Panc1 (cell line): ENCODE data around the gene CCL13. TPM values are rescaled to one million over a fixed set of nuclear protein-coding genes. Genes with fewer than 3 reads are reported as not detected.

Source experiments
- ATAC-seq: fragments of 200-7000 bp; cut with Tn5 transposase; 2 replicates; pipeline ENCODE4 v1.9.1; 2020; ENCODE audit warnings: mild to moderate bottlenecking, moderate library complexity
- BruUV-seq: library from RNA; stranded (reverse); fragments of 400-500 nt; replicated peaks from 2 replicates; lab custom pipeline; 2021; lab: Mats Ljungman, UMichigan
- CTCF ChIA-PET: fragments of 300-600 bp; sonication (Branson Sonifier 250); formaldehyde crosslinking; loops from one replicate; lab custom pipeline; 2022; ENCODE audit warnings: antibody characterized with exemption; lab: Charles Lee
- POLR2A ChIA-PET: fragments of 300-600 bp; sonication (Branson Sonifier 250); formaldehyde crosslinking; loops from one replicate; lab custom pipeline; 2022; ENCODE audit warnings: antibody characterized with exemption; lab: Charles Lee
- DNase-seq: peaks from one replicate; pipeline ENCODE4 v3.0.0-alpha.2; 2010; ENCODE audit warnings: low read depth, low spot score
- H3K27ac ChIP-seq: 2 replicates; pipeline ENCODE4 v1.5.1; 2011; ENCODE audit warnings: mild to moderate bottlenecking, low read length, inconsistent platforms
- H3K27me3 ChIP-seq: fragments of 200-500 bp; sonication (Bioruptor generic); 2 replicates; pipeline ENCODE4 v1.6.0; 2014; ENCODE audit warnings: low read length, inconsistent platforms; ENCODE audit not compliant: control insufficient read depth, insufficient read depth
- H3K36me3 ChIP-seq: fragments of 200-500 bp; sonication (Bioruptor generic); 2 replicates; pipeline ENCODE4 v1.5.1; 2014; ENCODE audit warnings: inconsistent platforms, mild to moderate bottlenecking, low read length, moderate library complexity; ENCODE audit not compliant: control insufficient read depth, insufficient read depth
- H3K4me1 ChIP-seq: 2 replicates; pipeline ENCODE4 v1.5.1; 2011; ENCODE audit warnings: inconsistent platforms, mild to moderate bottlenecking, low read length, moderate library complexity; ENCODE audit not compliant: control insufficient read depth, insufficient read depth
- H3K4me3 ChIP-seq, 2 experiments: 2 replicates each; pipeline ENCODE4 v1.5.1; 2011 to 2012; ENCODE audit warnings: low read depth in 2 of 2, low read length in 2 of 2, mild to moderate bottlenecking in 2 of 2, inconsistent platforms in 1 of 2, moderate library complexity in 1 of 2
- H3K9me3 ChIP-seq: fragments of 200-500 bp; sonication (Bioruptor generic); 2 replicates; pipeline ENCODE4 v1.5.1; 2014; ENCODE audit warnings: low read depth, mild to moderate bottlenecking, inconsistent platforms, low read length, moderate library complexity; ENCODE audit not compliant: control insufficient read depth, insufficient read depth
- CTCF ChIP-seq: fragments of 450-650 bp; IDR thresholded peaks from 2 replicates; pipeline ENCODE4 v1.5.1; 2017; ENCODE audit warnings: mild to moderate bottlenecking
- POLR2AphosphoS5 ChIP-seq: IDR thresholded peaks from 2 replicates; pipeline ENCODE4 v1.6.1; 2012; ENCODE audit warnings: mild to moderate bottlenecking, low read depth, low read length, moderate library complexity
- REST ChIP-seq, 2 experiments: IDR thresholded peaks; 2 replicates each; pipeline ENCODE4 v1.6.1; 2011 to 2012; ENCODE audit warnings: low read depth in 2 of 2, control low read depth in 1 of 2, low read length in 1 of 2, mild to moderate bottlenecking in 1 of 2, moderate library complexity in 1 of 2; ENCODE audit not compliant: insufficient read depth in 1 of 2
- SIN3A ChIP-seq: IDR thresholded peaks from 2 replicates; pipeline ENCODE4 v1.6.1; 2012; ENCODE audit warnings: low read depth, mild to moderate bottlenecking, low read length, moderate library complexity, borderline replicate concordance; ENCODE audit not compliant: insufficient read depth
- TCF7L2 ChIP-seq: IDR thresholded peaks from 2 replicates; pipeline ENCODE4 v1.6.1; 2011; ENCODE audit warnings: mild to moderate bottlenecking, low read depth, low read length, inconsistent platforms
- in situ Hi-C: cut with HindIII; loops from 2 replicates; pipeline ENCODE4 v1.10.0; 2016; ENCODE audit warnings: low sequenced_read_pairs, low pct_unique_long_range_greater_than_20kb
- intact Hi-C: fragments of 100-400 bp; cut with micrococcal nuclease; formaldehyde crosslinking; loops from one replicate; pipeline ENCODE4 v1.10.0; 2022; ENCODE audit not compliant: unreplicated experiment
- total RNA-seq: library from RNA; stranded (reverse); gene quantifications from one replicate; pipeline ENCODE4 v1.2.1, GENCODE V29; 2021; ENCODE audit not compliant: unreplicated experiment

The CCL13 gene
- total RNA-seq, 1 experiment from 2014 or later, result not detected

- DNase-seq (no peak), ATAC-seq (no peak)
- ChIA-PET CTCF (no interaction called here), POLR2A (no interaction called here)
- intact Hi-C loops, result loop anchor here (10.0 kb wide), 1 partner anchor 590 kb away; no protein-coding TSS in a partner anchor
- BruUV-seq, result no TSS peak
- no peaks in the 10 kb centered on the region; the same call in 1 of the 2 replicates for H3K4me1 ChIP-seq
- no peak overlapping the region for H3K4me3 ChIP-seq
- no peak overlapping the region for H3K27ac ChIP-seq
- no peak for TF ChIP-seq TCF7L2
- TF ChIP-seq CTCF, result no peak
- TF ChIP-seq POLR2AphosphoS5, result no peak
- TF ChIP-seq SIN3A, result no peak
- no peak for TF ChIP-seq REST (IDR thresholded peaks at IDR 0.05; ENCODE audit: insufficient read depth in 1 of 2, low read depth in 2 of 2, low read length in 1 of 2)
- H3K27me3 ChIP-seq, result no peaks in the 10 kb centered on the region
- no peaks in the 10 kb centered on the region for H3K36me3 ChIP-seq
- in situ Hi-C loops, result no loop called here
- H3K9me3 ChIP-seq, result no peaks in the 10 kb centered on the region
Measured at GRCh38 chr17:34364751-34365150, 8.5 kb downstream of the CCL13 start.

- Histone ChIP-seq H3K36me3 (no peaks in the 10 kb centered on the region), H3K9me3 (no peaks in the 10 kb centered on the region), H3K4me1 (no peaks in the 10 kb centered on the region; the same call in 1 of the 2 replicates), H3K27ac (no peak overlapping the region), H3K4me3 (no peak overlapping the region), H3K27me3 (no peaks in the 10 kb centered on the region)
- BruUV-seq, result no TSS peak
- in situ Hi-C loops, result no loop called here
- DNase-seq, result no peak
- TF ChIP-seq CTCF (no peak), TCF7L2 (no peak), POLR2AphosphoS5 (no peak), REST (IDR thresholded peaks at IDR 0.05; ENCODE audit: insufficient read depth in 1 of 2, low read depth in 2 of 2, low read length in 1 of 2) (no peak), SIN3A (no peak)
- intact Hi-C loops, result loop anchor here (10.0 kb wide), 1 partner anchor 591 kb away; no protein-coding TSS in a partner anchor
- ATAC-seq, result no peak
- POLR2A ChIA-PET, result no interaction called here
- CTCF ChIA-PET, result no interaction called here
Measured at GRCh38 chr17:34365340-34365739, 9.1 kb downstream of the CCL13 start.
